GM18505 (cell line): ENCODE data around the gene SGPL1.

ENCODE experiments used
- ATAC-seq: cut with Tn5 transposase; IDR thresholded peaks from one replicate; pipeline ENCODE4 v1.9.1; 2021; ENCODE audit not compliant: unreplicated experiment
- POLR2A ChIP-seq: IDR thresholded peaks from 4 replicates; pipeline ENCODE4 v1.6.1; 2011; ENCODE audit warnings: borderline replicate concordance; ENCODE audit not compliant: insufficient read depth, insufficient read length; ENCODE audit errors: extremely low read depth

The SGPL1 gene

GRCh38 chr10:70809011-70809611 lies 6.6 kb upstream of the SGPL1 start:
- no peak for ATAC-seq
- no peak for TF ChIP-seq POLR2A

- no peak for TF ChIP-seq POLR2A
- no peak for ATAC-seq
These were observed 6.0 kb upstream of the SGPL1 start for GRCh38 chr10:70809726-70810125.

- no peak for TF ChIP-seq POLR2A
- ATAC-seq: no peak
These were observed 4.8 kb upstream of the SGPL1 start for GRCh38 chr10:70810967-70811366.

- ATAC-seq: no peak
- no peak for TF ChIP-seq POLR2A
These were observed 3.9 kb upstream of the SGPL1 start for GRCh38 chr10:70811881-70812280.

- no peak for TF ChIP-seq POLR2A
- no peak for ATAC-seq
These were observed 2.9 kb upstream of the SGPL1 start for GRCh38 chr10:70812814-70813213.

GRCh38 chr10:70814126-70814525 lies 1.6 kb upstream of the SGPL1 start:
- no peak for ATAC-seq
- TF ChIP-seq POLR2A: no peak

GRCh38 chr10:70816220-70816894 lies 609 bp downstream of the SGPL1 start:
- ATAC-seq: peak; percentile 33
- no peak for TF ChIP-seq POLR2A

GRCh38 chr10:70820976-70821750 lies 5.4 kb downstream of the SGPL1 start:
- no peak for TF ChIP-seq POLR2A
- ATAC-seq: no peak

- no peak for TF ChIP-seq POLR2A
- no peak for ATAC-seq
These were observed 6.5 kb downstream of the SGPL1 start for GRCh38 chr10:70822076-70822820.

GRCh38 chr10:70827086-70827757 lies 11.5 kb downstream of the SGPL1 start:
- TF ChIP-seq POLR2A: no peak
- no peak for ATAC-seq

- no peak for TF ChIP-seq POLR2A
- no peak for ATAC-seq
These were observed 13.2 kb downstream of the SGPL1 start for GRCh38 chr10:70828923-70829322.

GRCh38 chr10:70829543-70829942 lies 13.8 kb downstream of the SGPL1 start:
- TF ChIP-seq POLR2A: no peak
- ATAC-seq: no peak

- ATAC-seq: no peak
- no peak for TF ChIP-seq POLR2A
These were observed 14.4 kb downstream of the SGPL1 start for GRCh38 chr10:70830164-70830563.
